Stimulated activated CD4-positive, alpha-beta T cell treated with anti-CD3 and anti-CD28 coated beads, Interleukin-1b, Interleukin-23, amount 100 ng/mL, for 48 hours (primary cell): ENCODE measurements around the gene SSX2B.
"Not testable (repeated sequence)": the region's sequence is repeated elsewhere in the genome, so short reads cannot be mapped to it uniquely, and the experiment has no call there.

Source experiments
- DNase-seq: peaks from one replicate; pipeline ENCODE4 v3.0.0-alpha.2; 2020

Gene SSX2B

GRCh38 chrX:52750952-52751351, at the start of gene SSX2B:
Gene SSX2B (plus strand): TSS chrX:52751252. CDS start chrX:52752681, 1,429 bp downstream.
- DNase-seq: not testable (repeated sequence)

GRCh38 chrX:52707078-52707477, 44.0 kb upstream of the SSX2B start, which contains the start of gene SSX2:
Gene SSX2 (minus strand): TSS chrX:52707178. CDS start chrX:52705749, 1,429 bp downstream.
- DNase-seq: not testable (repeated sequence)

GRCh38 chrX:52765983-52766382, 14.9 kb downstream of the SSX2B start:
- DNase-seq: not testable (repeated sequence)

- DNase-seq: not testable (repeated sequence)
Measured at GRCh38 chrX:52773504-52773903, 22.5 kb downstream of the SSX2B start.

- DNase-seq: not testable (repeated sequence)
Measured at GRCh38 chrX:52797327-52797726, 46.3 kb downstream of the SSX2B start, which contains the start of gene SPANXN5. Gene SPANXN5 (minus strand): TSS chrX:52797427. CDS start chrX:52797348, 79 bp downstream.

GRCh38 chrX:52804876-52805275, 53.8 kb downstream of the SSX2B start:
- not testable (repeated sequence) for DNase-seq
